Gastrocnemius medialis (tissue), 4 donors: ENCODE data around the gene NOS2. TPM values are rescaled to one million over a fixed set of nuclear protein-coding genes. Genes with fewer than 3 reads are reported as not detected.
"Not testable (repeated sequence)": the region's sequence is repeated elsewhere in the genome, so short reads cannot be mapped to it uniquely, and the experiment has no call there.

ENCODE experiments used
- ATAC-seq, 2 donors: fragments of 150-250 bp; one replicate each; pipeline ENCODE4 v1.9.1; 2016
- DNase-seq, 2 donors: peaks; one replicate each; pipeline ENCODE4 v3.0.0-alpha.2; 2019
- H3K27ac ChIP-seq, 4 donors: fragments of 200-600 bp; sonication (generic); 1 replicate in 1 of 4; 2 replicates in 3 of 4; pipeline ENCODE4 v1.5.1; 2016 to 2018; ENCODE audit warnings: mild to moderate bottlenecking in 2 of 4, moderate library complexity in 1 of 4
- H3K27me3 ChIP-seq, 3 donors: fragments of 200-600 bp; sonication (generic) in 2 of 3; 1 replicate in 1 of 3; 2 replicates in 2 of 3; pipeline versions ENCODE4 v1.5.1 to v1.6.0; 2016 to 2019; ENCODE audit warnings: mild to moderate bottlenecking in 1 of 3, moderate library complexity in 1 of 3
- H3K36me3 ChIP-seq, 2 donors: fragments of 200-600 bp; sonication (generic) in 1 of 2; one replicate each; pipeline ENCODE4 v1.5.1; 2017 to 2018
- H3K4me1 ChIP-seq, 2 donors: fragments of 200-600 bp; sonication (generic) in 1 of 2; one replicate each; pipeline ENCODE4 v1.5.1; 2016 to 2017; ENCODE audit warnings: mild to moderate bottlenecking in 2 of 2
- H3K4me3 ChIP-seq, 4 donors: fragments of 200-600 bp; sonication (generic) in 3 of 4; 1 replicate in 1 of 4; 2 replicates in 3 of 4; pipeline ENCODE4 v1.5.1; 2016 to 2019; ENCODE audit warnings: mild to moderate bottlenecking in 2 of 4
- H3K9me3 ChIP-seq, 3 donors: fragments of 200-600 bp; sonication (generic) in 2 of 3; 1 replicate in 1 of 3; 2 replicates in 2 of 3; pipeline ENCODE4 v1.5.1; 2016 to 2019
- CTCF ChIP-seq, 5 experiments: fragments of 450-650 bp in 3 of 5; fragments of 200-600 bp in 2 of 5; sonication (generic) in 2 of 5; IDR thresholded peaks in 4 of 5; conservative IDR thresholded peaks in 1 of 5; 1 replicate in 4 of 5; 2 replicates in 1 of 5; pipeline ENCODE4 v1.5.1; 2016 to 2019; ENCODE audit warnings: antibody characterized with exemption in 5 of 5, mild to moderate bottlenecking in 3 of 5, moderate library complexity in 3 of 5
- POLR2A ChIP-seq, 2 donors: fragments of 450-650 bp; IDR thresholded peaks; one replicate each; pipeline ENCODE4 v1.6.1; 2017; ENCODE audit warnings: antibody characterized with exemption in 2 of 2, mild to moderate bottlenecking in 2 of 2, moderate library complexity in 2 of 2
- in situ Hi-C, 4 donors: fragments of 200-750 bp; cut with MboI; loops; one replicate each; pipeline versions ENCODE4 v1.15.0 to v1.8.0; 2017; ENCODE audit warnings: low sequenced_read_pairs in 4 of 4
- intact Hi-C: fragments of 100-400 bp; cut with DNase I; formaldehyde crosslinking; loops from one replicate; pipeline ENCODE4 v1.15.1; 2023; ENCODE audit warnings: low total_unique reads
- total RNA-seq, 4 donors: library from RNA; depleted of rRNA; stranded (reverse); fragments of >200 nt; gene quantifications; one replicate each; pipeline versions ENCODE4 v1.1.0 to v1.2.3, GENCODE V29; 2016

The NOS2 gene
- total RNA-seq, 4 donors from 2014 or later = 0.07 to 0.68 (median 0.31) TPM; not detected in 1

GRCh38 chr17:27836651-27837050 is 36.3 kb upstream of the NOS2 start:
- Histone ChIP-seq H3K4me3 (no peak overlapping the region), H3K27me3 (no peaks in the 10 kb centered on the region), H3K27ac (no peak overlapping the region), H3K9me3 (no peaks in the 10 kb centered on the region), H3K36me3 (no peaks in the 10 kb centered on the region), H3K4me1 (no peaks in the 10 kb centered on the region)
- ATAC-seq (no peak), DNase-seq (no peak)
- in situ Hi-C loops = no loop called here
- intact Hi-C loops = no loop called here
- TF ChIP-seq POLR2A (IDR thresholded peaks at IDR 0.05) (no peak), CTCF (IDR thresholded peaks at IDR 0.05 in 4 of 5, conservative IDR thresholded peaks at IDR 0.05 in 1 of 5) (no peak)

GRCh38 chr17:27834571-27834970 is 34.2 kb upstream of the NOS2 start:
- intact Hi-C loops = no loop called here

GRCh38 chr17:27832831-27833230 is 32.5 kb upstream of the NOS2 start:
- in situ Hi-C loops = no loop called here
- intact Hi-C loops = no loop called here

More at GRCh38 chr17:27834571-27834970, 34.2 kb upstream of the NOS2 start:
- H3K9me3 ChIP-seq = no peaks in the 10 kb centered on the region
- H3K36me3 ChIP-seq = no peaks in the 10 kb centered on the region
- H3K27ac ChIP-seq = no peak overlapping the region
- in situ Hi-C loops = no loop called here
- ATAC-seq (no peak), DNase-seq (no peak)
- H3K4me3 ChIP-seq = no peak overlapping the region
- TF ChIP-seq POLR2A (IDR thresholded peaks at IDR 0.05) = no peak
- no peak for TF ChIP-seq CTCF (IDR thresholded peaks at IDR 0.05 in 4 of 5, conservative IDR thresholded peaks at IDR 0.05 in 1 of 5)
- H3K27me3 ChIP-seq = no peaks in the 10 kb centered on the region
- H3K4me1 ChIP-seq = no peaks in the 10 kb centered on the region

GRCh38 chr17:27829888-27830287 is 29.6 kb upstream of the NOS2 start:
- intact Hi-C loops, H3K9me3 ChIP-seq, H3K4me3 ChIP-seq, in situ Hi-C loops, H3K4me1 ChIP-seq, H3K27me3 ChIP-seq, DNase-seq, H3K36me3 ChIP-seq, H3K27ac ChIP-seq: not testable (repeated sequence)
- peak in 1 of 2 donors; percentile 27 for ATAC-seq

More at GRCh38 chr17:27832831-27833230, 32.5 kb upstream of the NOS2 start:
- DNase-seq (no peak), ATAC-seq (no peak)
- H3K4me1 ChIP-seq = no peaks in the 10 kb centered on the region
- H3K4me3 ChIP-seq = no peak overlapping the region
- H3K9me3 ChIP-seq = no peaks in the 10 kb centered on the region
- H3K27me3 ChIP-seq = no peaks in the 10 kb centered on the region
- H3K36me3 ChIP-seq = no peaks in the 10 kb centered on the region
- H3K27ac ChIP-seq = no peak overlapping the region
- TF ChIP-seq POLR2A (IDR thresholded peaks at IDR 0.05) = no peak
- TF ChIP-seq CTCF (IDR thresholded peaks at IDR 0.05 in 4 of 5, conservative IDR thresholded peaks at IDR 0.05 in 1 of 5) = no peak

- ATAC-seq, H3K4me1 ChIP-seq, H3K27ac ChIP-seq, in situ Hi-C loops, H3K36me3 ChIP-seq, H3K27me3 ChIP-seq, H3K9me3 ChIP-seq, H3K4me3 ChIP-seq, intact Hi-C loops, DNase-seq: not testable (repeated sequence)
Measured at GRCh38 chr17:27829143-27829711, 28.9 kb upstream of the NOS2 start.

- Histone ChIP-seq H3K36me3 (no peaks in the 10 kb centered on the region), H3K9me3 (no peaks in the 10 kb centered on the region), H3K27ac (no peak overlapping the region), H3K4me1 (no peaks in the 10 kb centered on the region), H3K27me3 (no peaks in the 10 kb centered on the region), H3K4me3 (no peak overlapping the region)
- TF ChIP-seq CTCF (IDR thresholded peaks at IDR 0.05 in 4 of 5, conservative IDR thresholded peaks at IDR 0.05 in 1 of 5) (no peak), POLR2A (IDR thresholded peaks at IDR 0.05) (no peak)
- DNase-seq (no peak), ATAC-seq (no peak)
- intact Hi-C loops = no loop called here
- in situ Hi-C loops = no loop called here
Measured at GRCh38 chr17:27825459-27825858, 25.1 kb upstream of the NOS2 start.
